NCI-H2196 (cell line): ENCODE measurements around the gene TSPAN13.

Experiments used
- DNase-seq: peaks from one replicate; lab custom pipeline; 2025; ENCODE audit not compliant: unreplicated experiment; lab: John Stamatoyannopoulos, UW

Gene TSPAN13

DNA sequence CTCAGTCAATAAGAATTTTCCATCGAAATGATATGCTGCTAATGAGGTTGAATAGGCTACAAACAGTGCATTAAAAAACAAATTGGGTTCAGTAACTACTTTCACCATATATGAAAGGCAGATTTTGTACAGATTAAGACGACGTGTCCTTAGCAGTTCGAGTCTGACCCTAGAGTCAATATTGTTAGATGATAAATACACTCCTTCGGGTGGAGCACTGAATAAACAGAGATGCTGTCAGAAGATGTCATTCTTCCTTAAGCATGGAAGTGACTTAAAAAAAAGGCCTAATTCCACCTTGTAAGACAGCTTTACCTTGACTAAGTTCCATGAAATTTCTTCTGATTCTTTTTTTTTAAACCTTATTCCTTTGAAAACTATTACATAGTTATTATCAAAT is 57.0 kb downstream of the TSPAN13 start:
- no peak for DNase-seq

DNA sequence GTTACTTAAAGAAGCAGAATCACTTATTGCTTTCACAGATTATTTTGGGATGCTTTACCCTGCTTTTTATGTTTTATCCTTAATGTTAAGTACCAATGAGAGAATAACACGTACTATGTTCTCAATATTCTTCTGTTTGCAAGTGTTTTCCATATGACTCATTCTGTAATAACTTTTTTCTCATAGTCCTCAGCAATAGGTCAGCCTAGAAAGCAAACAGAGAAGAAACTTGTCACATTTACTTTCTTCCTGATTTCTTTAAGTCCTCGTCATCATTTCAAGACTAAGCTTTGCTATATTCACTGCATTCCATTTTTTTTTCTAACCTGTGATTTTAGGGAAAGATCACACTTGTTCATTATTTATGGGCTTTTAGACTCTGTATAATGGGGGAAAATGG is 58.0 kb downstream of the TSPAN13 start:
- no peak for DNase-seq

DNA sequence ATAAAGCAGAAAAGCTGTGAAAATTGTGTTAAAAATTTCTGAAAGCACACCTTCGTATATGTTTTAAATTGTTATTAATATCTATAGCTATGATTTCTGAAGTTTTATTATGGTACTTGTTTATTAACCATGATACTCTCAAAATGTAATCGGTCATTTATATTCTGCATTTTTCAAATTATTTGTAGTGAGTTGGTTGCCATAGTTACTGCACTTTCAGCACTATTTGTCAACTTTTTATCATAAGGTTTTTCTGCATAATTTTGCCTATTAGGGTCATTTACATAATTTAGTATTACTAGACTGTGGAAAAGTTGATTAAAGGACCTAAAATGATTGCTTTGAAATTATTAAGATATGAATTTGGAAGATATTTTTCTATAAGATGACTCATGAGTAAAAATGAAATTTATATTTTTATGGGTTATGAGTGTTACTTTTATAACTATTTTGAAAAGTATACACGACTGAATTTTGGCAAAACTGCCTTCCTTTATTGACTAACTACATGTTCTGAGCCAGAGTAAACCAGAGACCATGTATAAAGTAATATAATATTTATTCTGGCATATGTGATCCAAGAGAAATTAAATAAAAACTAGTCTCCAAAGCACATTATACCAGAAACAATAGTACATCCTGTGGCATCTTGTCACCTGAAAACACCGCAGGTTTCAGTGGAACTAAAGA is 59.1 kb downstream of the TSPAN13 start:
- DNase-seq: no peak

GRCh38 chr7:16813232-16813616 is 59.7 kb downstream of the TSPAN13 start:
- no peak for DNase-seq

GRCh38 chr7:16815001-16815400 is 61.4 kb downstream of the TSPAN13 start:
- DNase-seq: no peak

DNA sequence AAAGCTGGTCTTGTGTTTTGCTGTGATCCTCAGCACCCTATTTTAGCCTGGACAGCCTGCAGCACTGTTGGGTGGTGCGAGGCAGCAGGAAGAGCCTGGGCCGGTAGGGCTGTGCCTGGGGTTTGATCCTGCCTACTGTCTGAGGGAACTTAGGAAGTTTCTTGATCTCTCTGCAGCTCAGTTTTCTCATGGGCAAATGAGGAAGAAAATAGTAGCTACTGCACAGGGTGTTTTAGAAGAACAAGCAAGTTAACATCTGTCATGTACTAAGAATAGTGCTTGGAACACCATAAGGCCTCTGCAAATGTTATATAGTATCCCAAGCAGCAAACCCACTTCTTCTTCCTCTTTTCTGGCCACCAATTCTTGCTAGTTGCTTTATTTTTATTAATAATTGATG is 63.3 kb downstream of the TSPAN13 start:
- no peak for DNase-seq

- no peak for DNase-seq
These were observed 64.0 kb downstream of the TSPAN13 start for GRCh38 chr7:16817536-16817935.

DNA sequence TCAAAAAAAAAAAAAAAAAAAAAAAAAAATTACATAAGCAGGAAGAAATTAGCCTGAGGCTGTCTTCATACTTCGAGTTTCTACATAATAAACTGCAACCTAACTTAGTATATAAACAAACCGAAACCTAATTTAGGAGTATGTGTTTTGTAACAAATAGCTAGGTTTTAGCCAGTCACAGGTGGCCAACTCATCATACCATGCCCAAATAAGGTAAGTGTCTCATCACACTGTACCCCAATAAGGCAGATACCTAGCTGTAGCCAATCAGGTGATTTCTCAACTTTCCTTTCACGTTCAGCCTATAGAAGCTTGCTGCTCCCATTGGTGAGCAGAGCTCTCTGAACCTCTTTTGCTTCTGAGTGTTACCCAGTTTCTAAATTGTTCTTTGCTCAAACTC is 65.2 kb downstream of the TSPAN13 start:
- no peak for DNase-seq

GRCh38 chr7:16822029-16822428 is 68.5 kb downstream of the TSPAN13 start:
- no peak for DNase-seq

DNA sequence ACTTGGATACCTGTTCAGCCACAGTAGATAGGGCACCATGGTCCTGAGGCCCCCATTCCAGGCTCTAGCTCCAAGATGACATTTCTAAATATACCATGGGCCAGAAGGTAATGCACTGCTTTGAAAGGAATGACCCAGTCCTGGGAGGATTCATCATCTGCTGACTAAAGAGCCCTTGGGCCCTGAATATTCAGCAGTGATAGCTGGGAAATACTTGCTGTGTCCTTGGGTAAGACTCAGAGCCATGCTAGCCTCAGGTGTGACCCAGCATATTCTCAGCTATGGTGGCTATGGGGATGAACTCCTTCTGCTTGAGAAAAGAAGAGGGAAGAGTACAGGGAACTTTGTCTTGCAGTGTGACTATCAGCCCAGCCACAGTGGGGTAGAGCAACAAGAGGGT is 72.5 kb downstream of the TSPAN13 start:
- no peak for DNase-seq

DNA sequence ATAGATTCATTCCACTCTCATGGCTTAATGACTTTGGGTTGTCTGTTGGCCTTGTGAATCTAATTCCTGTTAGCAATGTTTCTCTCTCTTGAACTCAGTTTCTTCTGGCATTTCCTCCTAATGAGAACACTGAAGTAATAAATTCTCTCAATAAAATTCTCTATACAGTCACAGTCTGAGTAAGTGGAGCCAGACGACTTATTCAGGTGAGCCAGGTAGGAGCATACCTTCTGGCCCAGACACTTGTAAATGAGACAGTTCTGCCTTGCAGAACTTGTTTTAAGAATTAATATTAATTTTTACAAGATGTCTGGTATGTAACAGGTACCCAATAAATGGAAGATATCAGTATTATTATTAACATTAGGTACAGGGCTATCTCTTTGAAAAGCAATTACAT is 79.8 kb downstream of the TSPAN13 start:
- DNase-seq: no peak
